Stimulated activated CD4-positive, alpha-beta T cell treated with anti-CD3 and anti-CD28 coated beads, Interleukin-12 subunit alpha, Interleukin-12 subunit beta, amount 100 ng/mL, for 48 hours (primary cell): ENCODE data around the gene CFAP251.
"Not testable (repeated sequence)": the region's sequence is repeated elsewhere in the genome, so short reads cannot be mapped to it uniquely, and the experiment has no call there.

Source experiments
- DNase-seq, 3 donors: peaks; one replicate each; pipeline ENCODE4 v3.0.0-alpha.2; 2020; ENCODE audit warnings: low read depth in 2 of 3, low spot score in 1 of 3

Gene CFAP251

DNA sequence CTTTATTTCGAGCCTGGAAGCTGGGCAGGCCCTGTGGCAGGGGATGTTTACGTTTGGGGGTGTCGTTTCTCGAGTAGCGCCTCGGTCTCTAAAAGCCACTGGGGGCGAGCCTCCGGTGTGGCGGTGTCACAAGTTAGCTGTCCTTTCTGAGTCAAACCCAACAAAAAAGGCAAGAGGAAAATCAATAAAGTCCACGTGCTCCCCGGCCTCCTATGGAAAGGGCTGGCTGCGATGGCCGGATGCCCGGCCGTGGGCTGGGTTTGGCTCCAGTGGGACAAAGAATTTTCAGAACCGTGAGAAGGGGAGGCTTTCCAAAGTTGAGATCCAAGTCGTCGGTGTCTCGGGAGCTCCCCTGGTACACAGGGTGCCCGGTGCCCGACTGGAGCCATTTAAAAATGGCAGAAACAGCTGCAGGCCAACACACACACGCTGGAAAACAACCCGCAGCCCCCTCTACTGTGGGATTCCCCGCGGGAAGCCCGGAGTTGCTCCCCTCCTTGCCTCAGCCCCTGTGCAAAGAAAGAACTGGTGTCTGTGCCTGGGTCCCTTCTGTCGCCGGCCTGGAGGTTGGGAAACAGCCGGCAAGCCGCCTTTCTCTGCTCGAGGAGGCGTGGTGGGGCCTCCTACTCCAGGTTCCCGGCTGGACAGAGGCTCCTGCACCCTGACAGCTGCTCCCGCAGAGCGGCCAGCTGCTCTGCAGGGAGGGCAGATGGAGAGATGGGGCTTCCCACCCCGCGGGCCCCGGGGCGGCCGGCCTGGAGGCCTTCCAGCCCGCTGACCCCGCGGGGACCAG, 105.1 kb downstream of the CFAP251 start:
- DNase-seq: no peak

DNA sequence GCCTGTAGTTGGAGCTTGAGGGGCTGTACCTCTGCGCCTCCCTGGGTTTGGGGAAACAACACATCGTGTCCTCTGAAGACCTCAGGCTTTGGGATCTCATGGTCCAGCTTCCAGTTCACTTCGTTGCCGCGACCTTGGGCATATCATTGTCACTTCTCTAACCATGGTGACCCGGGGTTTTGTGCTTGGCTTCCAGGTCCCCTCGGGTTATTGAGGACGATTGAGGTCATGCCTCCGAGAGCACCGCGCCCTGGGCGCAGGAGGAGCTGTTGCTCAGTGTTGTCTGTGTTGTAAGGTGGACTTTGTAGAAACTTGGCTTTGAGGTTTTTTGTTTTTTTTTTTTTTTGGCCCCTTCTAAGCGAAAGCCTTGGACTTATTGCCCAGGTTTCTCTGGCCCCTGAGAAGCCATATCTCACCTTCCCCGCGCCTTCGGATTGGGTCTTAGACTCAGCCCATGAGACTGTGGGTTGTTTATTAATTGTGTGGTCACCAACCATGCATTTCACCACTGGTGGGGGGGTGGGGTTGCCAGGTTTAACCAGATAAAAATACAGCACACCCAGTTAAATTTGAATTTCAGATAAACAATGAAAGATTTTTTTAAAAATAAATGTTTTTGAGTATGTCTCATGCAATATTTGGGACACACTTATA, 105.9 kb downstream of the CFAP251 start:
- no peak for DNase-seq

DNA sequence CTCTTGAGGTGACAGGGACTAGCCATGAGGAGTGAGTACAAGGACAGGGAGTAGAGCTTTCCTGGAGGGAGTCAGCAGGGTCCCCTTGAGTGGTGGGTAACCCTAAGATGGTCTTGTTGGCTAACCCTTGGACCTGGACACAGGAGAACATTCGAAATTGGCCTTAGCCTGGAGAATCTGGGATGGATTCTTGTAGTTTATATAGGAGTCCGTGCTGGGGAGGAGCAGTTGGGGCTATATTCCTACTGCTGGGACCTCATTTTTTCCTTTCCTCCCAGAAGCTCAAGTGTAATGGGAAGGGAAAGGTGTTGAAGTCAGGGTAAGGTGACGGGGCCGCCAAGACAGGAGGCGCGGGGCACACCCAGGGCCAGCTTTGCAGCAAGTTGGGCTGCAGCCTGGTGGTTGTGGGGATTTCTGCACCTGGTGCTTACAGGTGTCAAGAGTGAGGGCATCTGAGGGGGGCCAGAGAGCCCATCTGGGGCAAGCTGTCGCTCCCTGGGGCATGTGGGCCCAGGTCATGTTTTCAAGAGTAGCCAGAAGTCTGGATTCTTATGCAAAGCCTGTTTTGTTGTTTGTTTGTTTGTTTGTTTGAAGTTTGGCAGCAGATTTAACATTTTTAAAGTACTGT, 108.4 kb downstream of the CFAP251 start:
- DNase-seq: no peak

DNA sequence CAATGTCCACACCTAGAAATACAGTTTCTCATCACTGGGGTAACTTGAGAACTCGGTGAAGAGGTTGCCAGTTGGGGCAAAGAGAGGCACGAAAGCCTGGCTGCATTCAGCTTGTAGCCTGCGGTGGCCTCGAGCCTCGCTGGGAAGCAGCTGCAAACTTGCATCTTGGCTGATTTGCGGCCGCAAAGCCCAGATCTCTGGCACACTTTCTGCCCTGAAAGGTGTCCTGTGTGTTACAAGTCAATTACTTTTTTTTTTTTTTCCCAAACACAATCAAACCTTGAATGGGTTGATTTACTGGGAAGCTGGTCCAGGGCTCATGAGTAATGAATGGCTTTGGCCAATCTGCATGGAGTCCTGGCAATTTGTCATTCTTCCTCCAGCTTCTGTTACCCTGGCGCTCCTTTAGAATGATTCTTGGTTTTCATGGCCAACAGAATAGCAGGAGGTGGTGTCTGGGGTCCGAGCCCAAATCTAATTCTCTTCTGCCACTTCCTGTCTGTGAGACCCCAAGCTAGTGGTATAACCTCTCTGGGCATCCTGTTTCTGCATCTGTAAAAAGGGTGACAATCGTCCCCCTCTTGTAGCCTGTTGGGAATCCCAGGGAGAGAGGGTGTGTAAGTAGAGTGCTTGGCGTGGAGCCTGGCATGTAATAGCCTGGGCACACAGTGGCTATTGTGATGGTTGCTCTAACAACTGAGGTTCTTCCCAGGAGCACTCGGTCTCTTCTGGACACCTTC, 109.9 kb downstream of the CFAP251 start:
- no peak for DNase-seq

DNA sequence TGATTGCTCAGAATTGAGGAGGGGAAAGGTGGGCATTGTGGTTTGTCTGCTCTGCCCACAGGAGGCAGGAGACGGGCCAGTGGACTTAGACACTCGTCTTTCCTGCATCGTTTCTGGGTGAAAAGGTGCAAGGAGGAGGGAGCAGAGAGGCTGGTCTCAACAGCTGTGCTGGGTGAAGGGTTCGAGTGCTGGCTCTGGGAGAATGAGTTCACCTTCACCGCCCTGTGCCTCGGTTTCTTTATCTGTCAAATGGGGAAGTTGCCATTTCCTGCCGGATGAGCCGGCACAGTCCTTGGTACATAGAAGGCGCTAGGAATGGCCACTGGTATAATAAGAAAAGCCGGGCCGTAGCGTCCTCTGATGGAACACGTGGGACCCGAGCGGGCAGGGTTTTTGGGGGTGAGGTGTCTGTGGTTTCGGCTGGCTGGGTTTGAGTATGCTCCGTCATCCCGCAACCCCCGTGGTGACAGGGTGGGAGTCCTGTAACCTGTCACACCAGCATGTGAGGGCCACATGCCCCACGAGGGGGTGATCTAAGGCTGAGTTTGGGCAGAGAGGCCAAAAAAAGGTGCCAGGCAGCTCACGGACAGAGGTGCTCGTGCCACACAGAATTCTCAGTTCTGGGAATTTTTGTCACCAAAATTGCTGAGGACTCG, 110.6 kb downstream of the CFAP251 start:
- DNase-seq: no peak

DNA sequence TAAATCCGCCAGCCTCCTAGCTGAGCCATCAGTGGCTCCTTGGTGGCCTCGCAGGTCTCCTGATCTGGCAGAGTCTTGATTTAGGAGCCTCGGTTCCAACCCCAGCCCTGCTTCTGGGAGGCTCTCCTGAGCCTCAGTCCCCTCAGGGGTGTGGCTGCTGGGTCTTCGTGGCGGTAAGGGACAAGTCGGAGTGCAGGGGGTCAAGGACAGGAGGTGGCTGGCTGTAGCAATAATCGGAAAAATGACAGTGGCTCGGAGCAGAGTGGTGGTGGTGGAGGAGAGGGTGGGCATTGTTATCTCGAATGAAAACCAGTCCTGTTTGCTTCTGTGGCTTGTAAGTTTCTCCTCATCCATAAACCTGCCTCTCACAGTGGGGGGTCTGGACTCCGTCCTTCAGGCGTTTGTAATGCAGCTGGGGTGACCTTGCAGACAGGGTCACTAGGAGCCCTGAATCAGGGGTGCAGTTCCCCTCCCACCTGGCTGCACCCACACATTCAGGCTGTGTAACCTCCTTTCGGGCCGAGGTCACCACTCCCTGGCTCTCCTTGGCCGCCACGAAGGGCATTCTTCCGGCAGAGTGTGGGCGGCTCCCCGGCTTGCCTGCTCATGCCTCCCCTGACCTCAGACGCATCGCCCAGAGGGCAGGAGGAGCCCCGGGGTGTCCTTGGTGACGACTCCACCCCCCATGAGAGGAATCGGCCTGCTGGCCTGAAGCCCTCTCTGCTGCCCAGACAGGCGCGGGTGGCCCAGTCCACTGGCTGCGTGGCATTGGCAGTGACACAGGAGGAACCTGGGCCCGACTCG, 111.4 kb downstream of the CFAP251 start:
- no peak for DNase-seq

DNA sequence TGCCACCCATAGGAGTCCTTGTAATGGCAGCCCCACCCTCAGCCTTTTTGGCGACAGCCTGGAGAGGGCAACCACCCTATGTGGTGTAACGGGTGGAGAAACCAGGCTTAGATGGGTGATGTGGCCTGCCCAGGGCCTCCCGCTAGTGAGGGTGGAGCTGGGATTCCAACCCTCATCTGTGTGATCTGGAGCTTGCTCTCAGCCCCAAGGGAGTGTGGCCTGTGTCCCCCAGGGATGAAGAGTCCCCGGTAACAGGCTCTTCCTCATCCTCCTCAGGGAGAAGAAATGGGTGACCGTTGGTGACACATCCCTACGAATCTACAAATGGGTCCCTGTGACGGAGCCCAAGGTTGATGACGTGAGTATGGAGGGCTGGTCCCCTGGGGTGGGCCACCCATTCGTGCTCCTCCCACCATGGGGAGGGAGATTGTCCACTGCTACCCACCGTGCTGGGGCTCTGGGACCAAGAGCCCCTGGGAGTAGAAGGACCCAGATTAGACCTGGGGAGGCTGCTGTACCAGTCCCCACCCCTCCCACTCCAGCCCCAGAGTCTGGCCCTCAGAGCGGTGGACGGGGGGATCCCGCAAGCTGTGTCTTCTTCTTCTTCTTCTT, 112.1 kb downstream of the CFAP251 start:
- no peak for DNase-seq

DNA sequence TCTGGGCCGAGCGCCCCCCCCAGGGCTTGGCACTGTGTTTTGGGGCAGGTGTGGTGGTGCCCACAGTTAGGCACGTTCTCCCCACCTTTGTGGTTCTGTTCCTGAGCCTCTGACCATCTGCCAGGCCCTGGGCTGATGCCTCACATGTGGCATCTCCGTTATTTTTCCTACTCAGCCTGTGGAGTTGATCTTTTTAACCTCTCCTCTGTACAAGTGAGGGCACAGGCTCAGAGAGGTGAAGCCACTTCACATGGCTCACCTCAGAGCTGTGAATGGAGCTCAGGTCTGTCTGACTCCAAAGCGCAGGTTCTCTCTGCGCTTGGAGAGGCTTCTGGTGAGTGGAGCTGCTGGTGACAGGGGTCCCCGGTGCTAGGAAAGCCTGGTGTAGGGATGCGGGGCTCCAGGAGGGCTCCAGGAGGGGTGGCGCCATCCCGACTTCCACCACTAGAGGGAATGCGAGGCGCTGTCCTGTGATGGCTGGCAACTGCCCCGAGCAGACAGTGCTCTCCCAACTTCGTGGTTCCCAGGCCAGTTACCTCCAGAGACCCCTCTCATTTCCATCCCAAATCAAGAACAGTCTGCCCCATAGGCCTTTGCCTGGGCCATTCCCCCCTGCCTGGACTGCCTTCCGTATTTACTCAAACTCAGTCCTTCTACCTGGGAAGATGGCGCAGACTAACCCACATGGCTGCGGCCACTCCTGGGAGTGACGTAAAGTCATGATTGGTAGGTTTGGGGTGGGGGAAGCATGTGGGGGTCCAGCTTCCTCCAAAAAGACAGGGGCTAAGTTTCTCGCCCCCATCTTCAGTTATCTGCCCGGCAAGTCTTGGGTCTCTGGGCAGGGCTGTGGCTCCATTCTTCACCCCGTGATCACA, 113.2 kb downstream of the CFAP251 start:
- peak in 2 of 3 donors; percentile 51 to 67 for DNase-seq

DNA sequence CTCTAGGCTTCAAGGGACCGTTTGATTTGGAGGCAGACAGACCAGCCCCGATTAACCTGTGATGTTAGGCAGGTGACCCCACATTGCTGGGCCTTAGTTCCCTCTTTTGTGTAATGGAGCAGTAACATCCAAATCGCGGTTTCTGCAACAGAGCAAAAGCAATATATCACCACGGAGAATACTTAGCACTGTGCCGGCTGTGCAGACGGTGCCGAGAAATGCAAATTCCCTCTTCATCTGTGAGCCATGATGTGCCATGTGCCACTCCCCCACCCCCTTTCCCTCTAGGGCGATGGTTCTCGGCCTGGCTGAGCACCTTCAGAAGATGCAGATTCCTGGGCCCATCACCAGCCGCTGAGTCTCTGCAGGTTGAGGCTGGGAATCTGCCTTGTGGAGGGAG, 114.2 kb downstream of the CFAP251 start:
- no peak for DNase-seq

DNA sequence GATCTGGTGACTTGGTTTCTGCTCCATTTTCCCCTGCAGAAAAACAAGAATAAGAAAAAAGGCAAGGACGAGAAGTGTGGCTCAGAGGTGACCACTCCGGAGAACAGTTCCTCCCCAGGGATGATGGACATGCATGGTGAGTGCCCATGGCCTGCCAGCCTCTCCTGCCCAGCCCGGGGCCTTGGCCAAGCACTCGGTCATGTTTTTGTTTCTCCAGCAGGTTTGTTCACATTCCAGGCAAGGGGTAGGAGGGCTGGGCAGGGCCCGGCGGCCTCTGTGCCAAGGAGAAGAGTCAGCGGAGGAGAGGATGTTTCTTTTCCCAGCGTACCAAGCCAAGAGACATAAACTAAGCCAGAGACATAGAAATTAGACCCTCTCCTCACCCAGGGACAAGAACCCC, 116.9 kb downstream of the CFAP251 start:
- no peak for DNase-seq

DNA sequence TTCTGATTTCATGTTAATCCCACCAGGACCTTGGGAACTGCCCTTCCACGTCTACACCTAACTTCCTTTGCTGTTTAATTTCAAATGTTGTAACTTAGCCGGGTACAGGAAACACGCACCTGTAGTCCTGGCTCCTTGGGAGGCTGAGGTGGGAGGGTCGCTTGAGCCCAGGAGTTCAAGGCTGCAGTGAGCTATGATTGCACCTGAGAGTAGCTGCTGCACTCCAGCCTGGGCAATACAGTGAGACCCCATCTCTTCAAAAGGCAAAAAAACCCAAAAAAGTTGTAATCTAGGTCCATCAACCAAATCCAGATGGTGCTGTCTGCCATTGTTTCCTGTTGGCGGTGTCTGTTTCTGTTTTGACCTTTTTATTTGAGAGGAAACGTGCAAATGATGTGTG, 117.8 kb downstream of the CFAP251 start:
- no peak for DNase-seq

DNA sequence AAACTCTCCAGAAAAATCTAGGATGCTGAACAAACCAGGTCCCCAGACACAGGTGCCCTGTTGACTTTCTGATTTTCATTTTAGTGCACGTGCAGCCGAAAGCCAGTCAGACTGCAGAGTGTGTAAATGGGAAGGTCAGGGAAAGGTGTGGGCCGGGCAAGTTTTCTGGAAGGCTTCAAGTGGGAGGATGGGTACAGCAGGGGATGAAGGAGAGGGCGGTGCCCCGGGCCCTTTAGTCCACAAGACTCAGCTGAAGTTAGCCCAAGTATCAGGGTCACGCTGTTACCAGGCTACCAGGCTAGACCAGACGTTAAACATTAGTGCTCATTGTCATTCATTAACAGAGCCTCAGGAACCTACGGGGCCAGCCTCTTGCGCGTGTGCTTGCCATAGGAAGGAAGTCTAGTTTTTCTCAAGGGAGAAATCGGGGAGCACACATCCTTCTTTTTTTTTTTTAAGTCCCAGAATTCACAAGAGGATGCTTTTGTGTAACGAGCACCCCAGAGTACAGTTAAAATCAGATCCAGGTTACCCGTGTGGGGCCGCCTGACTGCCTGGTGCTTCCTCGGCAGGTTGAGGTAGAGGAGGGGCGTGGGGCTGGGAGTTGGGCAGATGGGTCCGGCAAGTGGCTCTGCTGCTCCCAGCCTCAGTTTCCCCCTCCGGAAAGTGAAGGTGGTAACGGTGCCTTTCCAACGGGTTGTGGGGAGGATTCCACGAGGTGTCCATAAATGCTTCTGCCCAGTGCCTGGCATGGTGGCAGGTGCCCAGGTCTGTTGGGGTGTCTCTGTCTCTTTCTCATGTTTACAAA, 122.4 kb downstream of the CFAP251 start:
- no peak for DNase-seq

DNA sequence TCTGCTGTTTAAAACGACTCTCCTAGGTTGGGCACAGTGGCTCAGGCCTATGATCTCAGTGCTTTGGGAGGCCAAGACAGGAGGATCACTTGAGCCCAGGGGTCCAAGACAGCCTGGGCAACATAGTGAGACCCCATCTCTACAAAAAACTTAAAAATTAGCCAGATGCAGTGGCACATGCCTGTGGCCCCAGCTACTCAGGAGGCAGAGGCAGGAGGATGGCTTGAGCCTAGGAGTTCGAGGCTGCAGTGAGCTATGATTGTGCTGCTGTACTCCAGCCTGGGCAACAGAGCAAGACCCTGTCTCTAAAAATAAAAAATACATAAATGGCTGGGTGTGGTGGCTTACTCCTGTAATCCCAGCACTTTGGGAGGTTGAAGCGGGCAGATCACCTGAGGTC, 123.1 kb downstream of the CFAP251 start:
- DNase-seq: not testable (repeated sequence)

DNA sequence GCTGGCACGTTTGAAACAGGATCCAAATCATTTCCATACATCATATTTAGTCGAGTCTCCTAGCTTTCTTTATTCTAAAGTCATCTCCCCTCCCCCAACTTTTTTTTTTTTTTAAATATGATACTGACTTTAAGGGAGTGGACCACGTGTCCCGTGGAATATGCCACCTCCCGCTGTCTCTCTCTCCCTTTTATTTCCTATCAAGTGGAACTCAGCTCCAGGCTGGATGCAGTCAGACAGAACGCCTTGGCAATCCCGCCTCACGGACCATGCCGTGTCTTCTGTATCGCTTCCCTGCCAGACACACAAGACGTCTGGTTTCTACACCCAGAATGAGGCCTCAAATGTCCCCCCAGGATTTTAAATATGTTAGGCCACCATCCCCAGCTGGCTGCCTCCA, 124.5 kb downstream of the CFAP251 start:
- no peak for DNase-seq

DNA sequence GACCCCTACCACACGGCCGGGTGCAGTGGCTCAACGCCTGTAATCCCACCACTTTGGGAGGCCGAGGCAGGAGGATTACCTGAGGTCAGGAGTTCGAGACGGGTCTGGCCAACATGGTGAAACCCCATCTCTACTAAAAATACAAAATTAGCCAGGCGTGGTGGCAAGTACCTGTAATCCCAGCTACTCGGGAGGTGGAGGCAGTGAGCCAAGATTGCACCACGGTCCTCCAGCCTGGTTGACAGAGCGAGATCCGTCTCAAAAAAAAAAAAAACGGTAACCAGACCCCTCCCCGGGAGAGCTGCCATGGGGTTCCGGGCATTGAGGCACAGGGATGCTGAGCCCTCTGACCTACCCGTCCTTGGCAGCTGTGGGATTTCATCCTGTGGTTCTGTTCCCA, 125.1 kb downstream of the CFAP251 start:
- DNase-seq: no peak

DNA sequence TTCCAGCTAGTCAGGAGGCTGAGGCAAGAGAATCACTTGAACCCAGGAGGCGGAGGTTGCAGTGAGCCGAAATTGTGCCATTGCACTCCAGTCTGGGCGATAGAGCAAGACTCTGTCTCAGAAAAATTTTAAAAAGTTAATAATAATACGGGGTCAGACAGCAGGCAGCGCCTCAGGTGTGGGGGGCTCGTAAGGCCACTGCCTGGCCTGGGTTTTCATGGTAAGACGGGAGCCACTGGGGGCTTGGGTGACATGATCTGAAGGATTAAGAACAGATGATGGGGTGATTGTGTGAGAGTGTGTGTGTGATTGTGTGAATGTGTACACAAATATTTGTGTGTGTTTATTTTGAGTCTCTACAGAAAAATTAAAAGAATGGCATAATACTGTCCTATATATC, 126.9 kb downstream of the CFAP251 start:
- no peak for DNase-seq

DNA sequence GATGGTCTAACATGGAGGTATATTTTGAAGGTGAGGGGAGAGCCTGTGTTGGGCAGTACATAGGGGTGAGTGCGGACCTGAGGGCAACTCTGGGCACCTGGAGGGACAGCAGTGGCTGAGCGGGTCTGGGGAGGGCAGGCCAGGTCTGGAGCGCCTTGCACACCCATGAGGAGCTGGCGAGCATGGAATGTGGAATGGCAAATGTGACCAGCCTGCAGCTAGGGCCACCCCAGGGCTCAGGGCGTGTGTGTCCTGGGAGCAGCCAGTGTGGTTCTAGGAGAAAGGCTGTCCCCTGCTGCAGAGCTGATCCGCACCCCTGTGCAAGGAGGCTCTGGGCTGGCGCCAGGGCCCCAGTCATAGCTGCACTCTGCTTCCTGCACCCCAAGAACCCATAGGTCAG, 127.8 kb downstream of the CFAP251 start:
- no peak for DNase-seq

DNA sequence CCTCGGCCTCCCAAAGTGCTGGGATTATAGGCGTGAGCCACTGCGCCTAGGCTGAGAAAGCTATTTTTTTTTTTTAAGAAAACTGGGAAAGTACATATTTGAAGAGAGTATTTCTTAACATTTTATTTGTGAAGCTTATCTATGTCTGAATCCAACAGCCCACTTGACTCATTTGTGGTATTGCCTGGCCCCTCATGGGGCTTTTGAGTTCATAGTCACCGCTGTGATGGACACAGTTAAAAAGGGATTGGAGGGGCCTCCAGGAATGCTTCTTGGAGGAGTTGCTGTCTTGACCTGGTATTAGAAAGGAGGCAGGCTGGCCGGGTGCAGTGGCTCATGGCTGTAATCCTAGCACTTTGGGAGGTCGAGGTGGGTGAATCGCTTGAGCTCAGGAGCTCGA, 129.8 kb downstream of the CFAP251 start:
- no peak for DNase-seq
